ENCODE measurements around the gene DCTPP1. TPM values are rescaled to one million over a fixed set of nuclear protein-coding genes. Genes with fewer than 3 reads are reported as not detected.
A peak's percentile ranks its signal among the peaks of the same experiment; 100 is the strongest.

DCTPP1 gene
- total and polyA plus RNA-seq, 9 of the 15 experiments (the other 6 are each of a cell fraction or from before 2014, with no cell fraction given): 45.0 to 132 (median 80.6) TPM

GRCh38 chr16:30378236-30379157 lies 51.3 kb downstream of the DCTPP1 start (continued):
- TF ChIP-seq TFAM (CRISPR knock-in tag; conservative IDR thresholded peaks at IDR 0.05): no peak
- no peak for TF ChIP-seq DACH1 (IDR thresholded peaks at IDR 0.05; ENCODE audit: partially characterized antibody)
- no peak for TF ChIP-seq JUNB (CRISPR knock-in tag; conservative IDR thresholded peaks at IDR 0.05)
- TF ChIP-seq CREB3 (tag; conservative IDR thresholded peaks at IDR 0.05; ENCODE audit: low read depth): no peak
- TF ChIP-seq HLTF (IDR thresholded peaks at IDR 0.05): peak; percentile 82; the same call in 1 of the 2 replicates
- TF ChIP-seq ZHX1 (conservative IDR thresholded peaks at IDR 0.05; ENCODE audit: low read length): no peak
- TF ChIP-seq ZC3H4 (CRISPR knock-in tag; IDR thresholded peaks at IDR 0.05; ENCODE audit: borderline replicate concordance): no peak; the same call in 1 of the 2 replicates
- no peak for TF ChIP-seq EWSR1 (IDR thresholded peaks at IDR 0.05; ENCODE audit: borderline replicate concordance, low read depth, partially characterized antibody)
- no peak for TF ChIP-seq ZBTB40 (IDR thresholded peaks at IDR 0.05)
- TF ChIP-seq ZBTB40 (CRISPR knock-in tag; IDR thresholded peaks at IDR 0.05): no peak
- TF ChIP-seq MBD1 (CRISPR knock-in tag; IDR thresholded peaks at IDR 0.05): no peak

All from K562 (cell line).